Keratinocyte (primary cell): Measurements from ENCODE around the gene RAB27B.

ENCODE experiments used
- EZH2 ChIP-seq: IDR thresholded peaks from one replicate; pipeline ENCODE4 v1.6.1; 2012; ENCODE audit warnings: inconsistent platforms, mild to moderate bottlenecking, low read length, moderate library complexity
- TF ChIP-seq, protein P1 (sequence below), 3 experiments: IDR thresholded peaks in 1 of 3; conservative IDR thresholded peaks in 1 of 3; optimal IDR thresholded peaks in 1 of 3; 2 replicates in 2 of 3; 3 replicates in 1 of 3; pipeline versions ENCODE3 to v1.5.1; 2011; ENCODE audit warnings: low read length in 3 of 3, mild to moderate bottlenecking in 3 of 3, moderate library complexity in 2 of 3, control low read depth in 1 of 3, inconsistent platforms in 1 of 3; ENCODE audit not compliant: insufficient read depth in 2 of 3; ENCODE audit errors: extremely low read depth in 1 of 3

DNA sequence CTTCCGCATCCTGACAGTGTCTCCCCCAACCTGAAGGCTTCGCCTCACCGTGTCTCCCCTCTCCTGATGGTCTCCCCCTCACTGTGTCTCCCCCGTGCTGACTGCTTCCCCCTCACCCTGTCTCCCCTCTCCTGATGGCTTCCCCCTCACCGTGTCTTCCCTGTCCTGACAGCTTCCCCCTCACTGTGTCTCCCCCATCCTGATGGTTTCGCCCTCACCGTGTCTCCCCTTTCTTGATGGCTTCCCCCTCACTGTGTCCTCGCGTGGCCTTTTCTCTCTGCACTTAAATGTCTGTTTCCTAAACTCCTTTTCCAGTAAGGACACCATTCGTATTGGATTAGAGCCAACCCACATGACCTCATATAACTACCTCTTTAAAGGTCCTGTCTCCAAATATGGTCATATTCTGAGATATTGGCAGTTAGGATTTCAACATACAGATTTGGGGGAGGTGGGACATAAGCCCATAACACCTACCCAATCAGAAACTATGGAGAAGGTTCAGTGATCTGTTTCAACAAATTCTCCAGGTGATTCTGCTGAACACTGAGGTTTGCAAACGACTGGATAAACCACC is 47.9 kb upstream of the RAB27B start:
- TF ChIP-seq, protein P1, sequence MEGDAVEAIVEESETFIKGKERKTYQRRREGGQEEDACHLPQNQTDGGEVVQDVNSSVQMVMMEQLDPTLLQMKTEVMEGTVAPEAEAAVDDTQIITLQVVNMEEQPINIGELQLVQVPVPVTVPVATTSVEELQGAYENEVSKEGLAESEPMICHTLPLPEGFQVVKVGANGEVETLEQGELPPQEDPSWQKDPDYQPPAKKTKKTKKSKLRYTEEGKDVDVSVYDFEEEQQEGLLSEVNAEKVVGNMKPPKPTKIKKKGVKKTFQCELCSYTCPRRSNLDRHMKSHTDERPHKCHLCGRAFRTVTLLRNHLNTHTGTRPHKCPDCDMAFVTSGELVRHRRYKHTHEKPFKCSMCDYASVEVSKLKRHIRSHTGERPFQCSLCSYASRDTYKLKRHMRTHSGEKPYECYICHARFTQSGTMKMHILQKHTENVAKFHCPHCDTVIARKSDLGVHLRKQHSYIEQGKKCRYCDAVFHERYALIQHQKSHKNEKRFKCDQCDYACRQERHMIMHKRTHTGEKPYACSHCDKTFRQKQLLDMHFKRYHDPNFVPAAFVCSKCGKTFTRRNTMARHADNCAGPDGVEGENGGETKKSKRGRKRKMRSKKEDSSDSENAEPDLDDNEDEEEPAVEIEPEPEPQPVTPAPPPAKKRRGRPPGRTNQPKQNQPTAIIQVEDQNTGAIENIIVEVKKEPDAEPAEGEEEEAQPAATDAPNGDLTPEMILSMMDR (optimal IDR thresholded peaks at IDR 0.05 in 1 of 3, IDR thresholded peaks at IDR 0.05 in 1 of 3, conservative IDR thresholded peaks at IDR 0.05 in 1 of 3; ENCODE audit: extremely low read depth in 1 of 3, insufficient read depth in 2 of 3, low read length in 3 of 3) = no peak
- TF ChIP-seq EZH2 = no peak
